Fibroblast of lung (primary cell): ENCODE results near the gene UTS2. TPM values are rescaled to one million over a fixed set of nuclear protein-coding genes. Genes with fewer than 3 reads are reported as not detected.

Source experiments
- DNase-seq, 2 donors: peaks; one replicate each; pipeline versions ENCODE4 v3.0.0 to v3.0.0-alpha.2; 2010; ENCODE audit warnings: low read depth in 2 of 2
- H2AFZ ChIP-seq: 2 replicates; pipeline ENCODE4 v1.5.1; 2012; ENCODE audit warnings: low read length, control low read depth, inconsistent platforms
- H3K27ac ChIP-seq: 2 replicates; pipeline ENCODE4 v1.5.1; 2011; ENCODE audit warnings: low read length, control low read depth; ENCODE audit not compliant: insufficient read depth
- H3K27me3 ChIP-seq: 2 replicates; pipeline ENCODE4 v1.5.1; 2011; ENCODE audit warnings: mild to moderate bottlenecking, low read length; ENCODE audit not compliant: control insufficient read depth, insufficient read depth
- H3K36me3 ChIP-seq: 2 replicates; pipeline ENCODE4 v1.5.1; 2011; ENCODE audit warnings: low read length; ENCODE audit not compliant: control insufficient read depth, insufficient read depth
- H3K4me1 ChIP-seq: 2 replicates; pipeline ENCODE4 v1.5.1; 2011; ENCODE audit warnings: low read length; ENCODE audit not compliant: control insufficient read depth, insufficient read depth; ENCODE audit errors: extremely low read depth
- H3K4me2 ChIP-seq: 2 replicates; pipeline ENCODE4 v1.5.1; 2011; ENCODE audit warnings: low read length, control low read depth; ENCODE audit not compliant: insufficient read depth; ENCODE audit errors: extremely low read depth
- H3K4me3 ChIP-seq, 4 experiments: fragments of 200-600 bp in 1 of 4; sonication (generic) in 1 of 4; replicated peaks in 1 of 4; 2 replicates each; pipeline ENCODE4 v1.5.1; 2011 to 2016; ENCODE audit warnings: low read length in 4 of 4, low read depth in 3 of 4, mild to moderate bottlenecking in 3 of 4, control low read depth in 2 of 4, inconsistent platforms in 1 of 4, mixed read lengths in 1 of 4; ENCODE audit not compliant: insufficient read depth in 1 of 4; ENCODE audit errors: control extremely low read depth in 1 of 4
- H3K79me2 ChIP-seq: 2 replicates; pipeline ENCODE4 v1.5.1; 2012; ENCODE audit warnings: mild to moderate bottlenecking, low read length, inconsistent platforms; ENCODE audit not compliant: control insufficient read depth, insufficient read depth
- H3K9ac ChIP-seq: 2 replicates; pipeline ENCODE4 v1.5.1; 2011; ENCODE audit warnings: mild to moderate bottlenecking, low read length, control low read depth; ENCODE audit not compliant: insufficient read depth
- H3K9me3 ChIP-seq: 2 replicates; pipeline ENCODE4 v1.5.1; 2012; ENCODE audit warnings: low read depth, low read length; ENCODE audit not compliant: control insufficient read depth, insufficient read depth
- H4K20me1 ChIP-seq: 2 replicates; pipeline ENCODE4 v1.5.1; 2011; ENCODE audit warnings: low read length; ENCODE audit not compliant: control insufficient read depth, insufficient read depth; ENCODE audit errors: extremely low read depth
- EZH2 ChIP-seq: IDR thresholded peaks from 2 replicates; pipeline ENCODE4 v1.5.1; 2012; ENCODE audit warnings: low read length, control low read depth, mild to moderate bottlenecking; ENCODE audit errors: missing control alignments
- polyA plus RNA-seq, 2 donors: library from polyadenylated mRNA; depleted of rRNA in 1 of 2; stranded (reverse) in 1 of 2; unstranded in 1 of 2; fragments of >200 nt; gene quantifications; 2 replicates each; pipeline ENCODE4 v1.2.1, GENCODE V29; 2011 to 2012; ENCODE audit warnings: missing spikeins in 1 of 2
- total RNA-seq: library from RNA; depleted of rRNA; stranded (reverse); fragments of >200 nt; gene quantifications from 2 replicates; pipeline ENCODE4 v1.2.1, GENCODE V29; 2014
- TF ChIP-seq, protein P1 (sequence below), 2 donors: IDR thresholded peaks in 1 of 2; conservative IDR thresholded peaks in 1 of 2; 1 replicate in 1 of 2; 2 replicates in 1 of 2; pipeline ENCODE4 v1.5.1; 2011 to 2012; ENCODE audit warnings: low read length in 2 of 2, control low read depth in 1 of 2, inconsistent platforms in 1 of 2, low read depth in 1 of 2, mild to moderate bottlenecking in 1 of 2

The UTS2 gene
- total and polyA plus RNA-seq, 2 donors (not counting 1 experiment from before 2014, with no cell fraction given) = not detected

GRCh38 chr1:7863756-7864328, 11.0 kb upstream of the UTS2 start:
- Histone ChIP-seq H3K79me2 (no peaks in the 10 kb centered on the region), H3K9me3 (no peaks in the 10 kb centered on the region), H3K4me2 (no peak overlapping the region), H2AFZ (no peak overlapping the region), H3K4me1 (no peaks in the 10 kb centered on the region), H3K27me3 (no peaks in the 10 kb centered on the region), H3K4me3 (no peak overlapping the region), H3K9ac (no peak overlapping the region), H4K20me1 (no peaks in the 10 kb centered on the region), H3K27ac (no peak overlapping the region), H3K36me3 (no peaks in the 10 kb centered on the region)
- TF ChIP-seq, protein P1, sequence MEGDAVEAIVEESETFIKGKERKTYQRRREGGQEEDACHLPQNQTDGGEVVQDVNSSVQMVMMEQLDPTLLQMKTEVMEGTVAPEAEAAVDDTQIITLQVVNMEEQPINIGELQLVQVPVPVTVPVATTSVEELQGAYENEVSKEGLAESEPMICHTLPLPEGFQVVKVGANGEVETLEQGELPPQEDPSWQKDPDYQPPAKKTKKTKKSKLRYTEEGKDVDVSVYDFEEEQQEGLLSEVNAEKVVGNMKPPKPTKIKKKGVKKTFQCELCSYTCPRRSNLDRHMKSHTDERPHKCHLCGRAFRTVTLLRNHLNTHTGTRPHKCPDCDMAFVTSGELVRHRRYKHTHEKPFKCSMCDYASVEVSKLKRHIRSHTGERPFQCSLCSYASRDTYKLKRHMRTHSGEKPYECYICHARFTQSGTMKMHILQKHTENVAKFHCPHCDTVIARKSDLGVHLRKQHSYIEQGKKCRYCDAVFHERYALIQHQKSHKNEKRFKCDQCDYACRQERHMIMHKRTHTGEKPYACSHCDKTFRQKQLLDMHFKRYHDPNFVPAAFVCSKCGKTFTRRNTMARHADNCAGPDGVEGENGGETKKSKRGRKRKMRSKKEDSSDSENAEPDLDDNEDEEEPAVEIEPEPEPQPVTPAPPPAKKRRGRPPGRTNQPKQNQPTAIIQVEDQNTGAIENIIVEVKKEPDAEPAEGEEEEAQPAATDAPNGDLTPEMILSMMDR (conservative IDR thresholded peaks at IDR 0.05 in 1 of 2, IDR thresholded peaks at IDR 0.05 in 1 of 2; ENCODE audit: low read depth in 1 of 2, low read length in 2 of 2) = no peak
- TF ChIP-seq EZH2 = no peak
- DNase-seq = no peak

GRCh38 chr1:7862211-7863060, 9.6 kb upstream of the UTS2 start:
- Histone ChIP-seq H4K20me1 (no peaks in the 10 kb centered on the region), H3K4me1 (no peaks in the 10 kb centered on the region), H3K27me3 (no peaks in the 10 kb centered on the region), H2AFZ (no peak overlapping the region), H3K9me3 (no peaks in the 10 kb centered on the region), H3K9ac (no peak overlapping the region), H3K4me3 (no peak overlapping the region), H3K4me2 (no peak overlapping the region), H3K27ac (no peak overlapping the region), H3K36me3 (no peaks in the 10 kb centered on the region), H3K79me2 (no peaks in the 10 kb centered on the region)
- no peak for DNase-seq
- TF ChIP-seq, protein P1 (conservative IDR thresholded peaks at IDR 0.05 in 1 of 2, IDR thresholded peaks at IDR 0.05 in 1 of 2; ENCODE audit: low read depth in 1 of 2, low read length in 2 of 2) = no peak
- TF ChIP-seq EZH2 = no peak

DNA sequence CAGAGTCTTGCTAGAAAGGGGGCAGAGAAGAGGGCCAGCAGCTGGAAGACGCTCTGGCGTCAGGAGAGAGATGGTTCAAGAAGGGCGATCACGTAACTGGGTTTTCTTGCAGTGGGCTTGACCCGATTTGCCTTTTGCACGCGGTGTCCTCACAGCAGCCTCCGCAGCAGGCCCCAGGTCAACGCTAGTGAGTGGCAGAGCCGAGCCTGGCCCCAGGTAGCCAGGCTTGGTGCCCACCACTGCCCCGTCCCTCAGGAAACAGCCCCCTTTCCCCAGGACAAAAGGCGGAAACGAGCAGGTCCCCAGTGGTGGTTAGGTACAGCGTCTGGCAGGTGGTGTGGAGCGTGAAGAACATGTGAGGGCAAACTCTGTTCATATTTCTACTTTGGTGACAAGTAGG, 8.6 kb upstream of the UTS2 start:
- Histone ChIP-seq H4K20me1 (no peaks in the 10 kb centered on the region), H3K27ac (no peak overlapping the region), H3K36me3 (no peaks in the 10 kb centered on the region), H2AFZ (no peak overlapping the region), H3K4me1 (no peaks in the 10 kb centered on the region), H3K9me3 (no peaks in the 10 kb centered on the region), H3K79me2 (no peaks in the 10 kb centered on the region), H3K27me3 (no peaks in the 10 kb centered on the region), H3K4me3 (no peak overlapping the region), H3K4me2 (no peak overlapping the region), H3K9ac (no peak overlapping the region)
- DNase-seq = no peak
- TF ChIP-seq EZH2 = no peak
- TF ChIP-seq, protein P1 (conservative IDR thresholded peaks at IDR 0.05 in 1 of 2, IDR thresholded peaks at IDR 0.05 in 1 of 2; ENCODE audit: low read depth in 1 of 2, low read length in 2 of 2) = no peak
